Endometrial microvascular endothelial cells (primary cell): ENCODE data around the gene RARG. TPM values are rescaled to one million over a fixed set of nuclear protein-coding genes. Genes with fewer than 3 reads are reported as not detected.

ENCODE experiments used
- in situ Hi-C: cut with HindIII; loops from 2 replicates; pipeline ENCODE4 v1.10.0; 2017; ENCODE audit warnings: low sequenced_read_pairs, low pct_unique_long_range_greater_than_20kb; ENCODE audit errors: inconsistent ontology term
- total RNA-seq: library from RNA; depleted of rRNA; stranded (reverse); fragments of >200 nt; gene quantifications from one replicate; pipeline ENCODE4 v1.2.3, GENCODE V29; 2015; ENCODE audit errors: inconsistent ontology term

RARG gene
- total RNA-seq, 1 donor from 2014 or later = 23.5 TPM

- in situ Hi-C loops = no loop called here
Measured at GRCh38 chr12:53251477-53252348, 19.7 kb upstream of the RARG start.

- in situ Hi-C loops = no loop called here
Measured at GRCh38 chr12:53245286-53245685, 13.3 kb upstream of the RARG start.

- in situ Hi-C loops = no loop called here
Measured at GRCh38 chr12:53244337-53244736, 12.3 kb upstream of the RARG start.

GRCh38 chr12:53241623-53242412 is 9.8 kb upstream of the RARG start:
- in situ Hi-C loops = no loop called here

- in situ Hi-C loops = no loop called here
Measured at GRCh38 chr12:53239643-53240258, 7.7 kb upstream of the RARG start.

- in situ Hi-C loops = no loop called here
Measured at GRCh38 chr12:53236443-53237111, 4.6 kb upstream of the RARG start.

- in situ Hi-C loops = no loop called here
Measured at GRCh38 chr12:53235742-53236442, 3.9 kb upstream of the RARG start.

GRCh38 chr12:53235164-53235563 is 3.2 kb upstream of the RARG start:
- in situ Hi-C loops = no loop called here

- in situ Hi-C loops = no loop called here
Measured at GRCh38 chr12:53234271-53234914, 2.4 kb upstream of the RARG start.

- in situ Hi-C loops = no loop called here
Measured at GRCh38 chr12:53233671-53234121, 1.7 kb upstream of the RARG start.

- in situ Hi-C loops = no loop called here
Measured at GRCh38 chr12:53232646-53233461, 845 bp upstream of the RARG start.

- in situ Hi-C loops = no loop called here
Measured at GRCh38 chr12:53231671-53231920, 413 bp downstream of the RARG start.

- in situ Hi-C loops = no loop called here
Measured at GRCh38 chr12:53230108-53230845, 1.7 kb downstream of the RARG start.

GRCh38 chr12:53229454-53229853 is 2.6 kb downstream of the RARG start:
- in situ Hi-C loops = no loop called here

- in situ Hi-C loops = no loop called here
Measured at GRCh38 chr12:53227836-53228235, 4.2 kb downstream of the RARG start.

- in situ Hi-C loops = no loop called here
Measured at GRCh38 chr12:53227341-53227740, 4.7 kb downstream of the RARG start.

GRCh38 chr12:53226815-53227214 is 5.2 kb downstream of the RARG start:
- in situ Hi-C loops = no loop called here
